GM12878 (cell line): Measurements from ENCODE around the gene RCN1. TPM values are rescaled to one million over a fixed set of nuclear protein-coding genes. Genes with fewer than 3 reads are reported as not detected.

Experiments used
- ATAC-seq: fragments of 200-7000 bp; cut with Tn5 transposase; 3 replicates; pipeline ENCODE4 v1.9.1; 2020; ENCODE audit warnings: mild to moderate bottlenecking, moderate library complexity
- BruUV-seq: library from RNA; stranded (reverse); fragments of 400-500 nt; replicated peaks from 2 replicates; lab custom pipeline; 2021; lab: Mats Ljungman, UMichigan
- CTCF ChIA-PET: fragments of 300-600 bp; sonication (Branson Sonifier 250); formaldehyde crosslinking; extraction: SDS; loops from one replicate; lab custom pipeline; 2021; ENCODE audit warnings: inconsistent platforms; lab: Yijun Ruan, JAX
- POLR2A ChIA-PET: fragments of 350-600 bp; formaldehyde crosslinking; extraction: SDS; loops from one replicate; lab custom pipeline; 2021; ENCODE audit warnings: inconsistent platforms; lab: Charles Lee
- RAD21 ChIA-PET: fragments of 300-600 bp; sonication (Branson Sonifier 250); formaldehyde crosslinking; loops from one replicate; lab custom pipeline; 2023; ENCODE audit warnings: antibody characterized with exemption; ENCODE audit not compliant: unreplicated experiment; lab: Charles Lee
- SMC1A ChIA-PET: fragments of 300-600 bp; sonication (Branson Sonifier 250); formaldehyde crosslinking; loops from one replicate; lab custom pipeline; 2023; ENCODE audit not compliant: unreplicated experiment, uncharacterized antibody; lab: Charles Lee
- DNase-seq: peaks from one replicate; pipeline ENCODE4 v3.0.0-alpha.2; 2011; ENCODE audit warnings: low read depth, low spot score
- FAIRE-seq: peaks from 3 replicates; lab custom pipeline; 2011; peaks lifted over from hg19 to GRCh38; lab: Jason Lieb, UNC
- H2AFZ ChIP-seq: 2 replicates; pipeline ENCODE4 v1.6.0; 2011; ENCODE audit warnings: low read depth, low read length, control low read depth; ENCODE audit not compliant: control insufficient read depth
- H3K27ac ChIP-seq: 2 replicates; pipeline ENCODE4 v1.5.1; 2011; ENCODE audit warnings: control low read depth; ENCODE audit not compliant: control insufficient read depth, insufficient read depth
- H3K27me3 ChIP-seq, 2 experiments: replicated peaks in 1 of 2; 2 replicates each; pipeline versions ENCODE4 v1.6.0 to v1.6.1; 2011; ENCODE audit warnings: low read length in 1 of 2; ENCODE audit not compliant: control insufficient read depth in 2 of 2, insufficient read depth in 2 of 2
- H3K36me3 ChIP-seq, 2 experiments: 2 replicates each; pipeline ENCODE4 v1.5.1; 2011; ENCODE audit warnings: low read length in 1 of 2; ENCODE audit not compliant: control insufficient read depth in 2 of 2, insufficient read depth in 2 of 2
- H3K4me1 ChIP-seq: 2 replicates; pipeline ENCODE4 v1.6.1; 2011; ENCODE audit warnings: mild to moderate bottlenecking, low read length, moderate library complexity, mixed read lengths; ENCODE audit not compliant: control insufficient read depth, insufficient read depth
- H3K4me2 ChIP-seq: 2 replicates; pipeline ENCODE4 v1.6.0; 2011; ENCODE audit warnings: control low read depth; ENCODE audit not compliant: control insufficient read depth, insufficient read depth
- H3K4me3 ChIP-seq: fragments of 200-600 bp; sonication (generic); 2 replicates; pipeline ENCODE4 v1.5.1; 2016
- H3K79me2 ChIP-seq: 2 replicates; pipeline ENCODE4 v1.6.0; 2011; ENCODE audit warnings: low read length; ENCODE audit not compliant: control insufficient read depth, insufficient read depth
- H3K9ac ChIP-seq: 2 replicates; pipeline ENCODE4 v1.8.0; 2011; ENCODE audit warnings: low read length, control low read depth, mixed read lengths; ENCODE audit not compliant: control insufficient read depth, insufficient read depth
- H3K9me3 ChIP-seq: replicated peaks from 3 replicates; pipeline ENCODE4 v1.5.1; 2011; ENCODE audit warnings: mild to moderate bottlenecking, low read length; ENCODE audit not compliant: control insufficient read depth, insufficient read depth
- H4K20me1 ChIP-seq: 2 replicates; pipeline ENCODE4 v1.6.0; 2011; ENCODE audit not compliant: control insufficient read depth, insufficient read depth
- ATF7 ChIP-seq: fragments of 450-650 bp; IDR thresholded peaks from 2 replicates; pipeline ENCODE4 v1.6.1; 2016; ENCODE audit warnings: low read depth, mild to moderate bottlenecking
- BCL11A ChIP-seq: IDR thresholded peaks from 2 replicates; pipeline ENCODE4 v1.6.1; 2011; ENCODE audit warnings: low read depth, low read length
- BCLAF1 ChIP-seq: fragments of 450-650 bp; IDR thresholded peaks from 2 replicates; pipeline ENCODE4 v1.6.1; 2017; ENCODE audit warnings: antibody characterized with exemption, mild to moderate bottlenecking, moderate library complexity
- CHD2 ChIP-seq: IDR thresholded peaks from 2 replicates; pipeline ENCODE4 v1.6.1; 2011; ENCODE audit warnings: low read depth, low read length, improper control_type of control experiment, borderline replicate concordance
- CHD4 ChIP-seq: fragments of 200-600 bp; sonication (generic); IDR thresholded peaks from 2 replicates; pipeline ENCODE4 v1.6.1; 2016; ENCODE audit warnings: mild to moderate bottlenecking
- CREB1 ChIP-seq: IDR thresholded peaks from 2 replicates; pipeline ENCODE4 v1.6.1; 2012; ENCODE audit warnings: low read depth, mild to moderate bottlenecking, inconsistent platforms
- IRF4 ChIP-seq: IDR thresholded peaks from 2 replicates; pipeline ENCODE4 v1.6.1; 2011; ENCODE audit warnings: low read depth, low read length
- MYB ChIP-seq: fragments of 150-350 bp; IDR thresholded peaks from 2 replicates; pipeline ENCODE4 v1.6.1; 2014; ENCODE audit warnings: mild to moderate bottlenecking, low read depth, low read length, borderline replicate concordance
- RB1 ChIP-seq: fragments of 450-650 bp; formaldehyde crosslinking; IDR thresholded peaks from 2 replicates; pipeline ENCODE4 v1.6.1; 2017; ENCODE audit warnings: mild to moderate bottlenecking, borderline replicate concordance
- REST ChIP-seq: IDR thresholded peaks from 2 replicates; pipeline ENCODE4 v1.6.1; 2012; ENCODE audit warnings: mild to moderate bottlenecking, low read depth, low read length
- RUNX3 ChIP-seq: IDR thresholded peaks from 2 replicates; pipeline ENCODE4 v1.6.1; 2012; ENCODE audit warnings: low read length, inconsistent platforms
- ZNF384 ChIP-seq: IDR thresholded peaks from 2 replicates; pipeline ENCODE4 v1.6.1; 2012; ENCODE audit warnings: low read depth, mild to moderate bottlenecking, low read length, improper control_type of control experiment, borderline replicate concordance
- WGBS: methylation state at CpG from one replicate; pipeline ENCODE4 v1.1.6; 2016; ENCODE audit warnings: low lambda C conversion rate; ENCODE audit not compliant: insufficient replicate concordance, insufficient coverage; ENCODE audit errors: missing lambda C conversion rate; 5-methylcytosine and 5-hydroxymethylcytosine counted together
- in situ Hi-C: fragments of 300-500 bp; cut with MboI; formaldehyde crosslinking; loops from 9 replicates; pipeline ENCODE4 v1.14.3; 2018; ENCODE audit warnings: mixed read lengths
- intact Hi-C: fragments of 100-400 bp; cut with micrococcal nuclease; formaldehyde crosslinking; loops from one replicate; pipeline ENCODE4 v1.14.2; 2022; ENCODE audit not compliant: unreplicated experiment
- polyA plus RNA-seq, 11 experiments: library from polyadenylated mRNA; depleted of rRNA in 4 of 11; unstranded in 6 of 11; stranded (reverse) in 5 of 11; fragments of >200 nt; fragmentation: Nextera tagmentation in 4 of 11; fragmentation: Illumina TruSeq in 1 of 11; extraction: Ambion mirVana in 4 of 11; extraction: Trizol in 1 of 11; gene quantifications; 1 replicate in 1 of 11; 2 replicates in 10 of 11; pipeline versions ENCODE4 v1.2.1 to v1.2.3, GENCODE V29; 2011 to 2016; ENCODE audit warnings: inconsistent platforms in 2 of 11, missing spikeins in 2 of 11, low read depth in 1 of 11
- total RNA-seq, 4 experiments: library from RNA; depleted of rRNA in 3 of 4; stranded (reverse); fragments of >200 nt in 3 of 4; fragmentation: Illumina TruSeq in 1 of 4; extraction: Trizol in 1 of 4; gene quantifications; 2 replicates each; pipeline versions ENCODE4 v1.2.1 to v1.2.3, GENCODE V29; 2013 to 2021
- TF ChIP-seq, protein P1 (sequence below): IDR thresholded peaks from 2 replicates; pipeline ENCODE4 v1.6.1; 2011; ENCODE audit warnings: borderline replicate concordance, low read depth, mild to moderate bottlenecking, moderate library complexity, low read length; ENCODE audit not compliant: insufficient read depth, poor library complexity, severe bottlenecking
- TF ChIP-seq, protein P2 (sequence below): IDR thresholded peaks from 2 replicates; pipeline ENCODE4 v1.6.1; 2012; ENCODE audit warnings: low read depth, low read length, improper control_type of control experiment

The RCN1 gene
- total and polyA plus RNA-seq, 10 of the 15 experiments (the other 5 are each of a cell fraction or from before 2014, with no cell fraction given), result 17.6 to 76.7 (median 56.4) TPM

GRCh38 chr11:32069361-32070058 lies 21.4 kb upstream of the RCN1 start:
- POLR2A ChIA-PET, result interaction anchor here (0.7 kb wide), 1 partner anchor 236 kb away, joined by 3 read pairs; no protein-coding TSS in a partner anchor
- Histone ChIP-seq H2AFZ (no peak overlapping the region), H3K9ac (no peak overlapping the region), H3K36me3 (no peaks in the 10 kb centered on the region), H3K4me3 (no peak overlapping the region), H4K20me1 (no peaks in the 10 kb centered on the region), H3K27ac (no peak overlapping the region), H3K27me3 (no peaks in the 10 kb centered on the region), H3K9me3 (no peaks in the 10 kb centered on the region), H3K4me2 (peak overlapping the region; percentile 20; the same call in 1 of the 2 replicates), H3K79me2 (no peaks in the 10 kb centered on the region), H3K4me1 (peaks cover 5% of the 10 kb centered on the region)
- CTCF ChIA-PET, result interaction anchor here (0.6 to 1.9 kb wide), 2 partner anchors 16 to 146 kb away, joined by 4 to 5 read pairs; no protein-coding TSS in a partner anchor
- DNase-seq, result no peak
- RAD21 ChIA-PET, result no interaction called here
- peak; percentile 87 for ATAC-seq
- BruUV-seq, result no TSS peak
- intact Hi-C loops, result no loop called here
- SMC1A ChIA-PET, result interaction anchor here (0.7 to 2.1 kb wide), 4 partner anchors 11 to 1926 kb away, joined by 3 to 5 read pairs (median 4); no protein-coding TSS in a partner anchor
- in situ Hi-C loops, result no loop called here
- WGBS, result 27% methylated on average over 6 of the region's 6 CpGs
- no peak for FAIRE-seq
- TF ChIP-seq CHD4, result no peak
- no peak for TF ChIP-seq RB1
- TF ChIP-seq MYB, result no peak
- TF ChIP-seq, protein P1, sequence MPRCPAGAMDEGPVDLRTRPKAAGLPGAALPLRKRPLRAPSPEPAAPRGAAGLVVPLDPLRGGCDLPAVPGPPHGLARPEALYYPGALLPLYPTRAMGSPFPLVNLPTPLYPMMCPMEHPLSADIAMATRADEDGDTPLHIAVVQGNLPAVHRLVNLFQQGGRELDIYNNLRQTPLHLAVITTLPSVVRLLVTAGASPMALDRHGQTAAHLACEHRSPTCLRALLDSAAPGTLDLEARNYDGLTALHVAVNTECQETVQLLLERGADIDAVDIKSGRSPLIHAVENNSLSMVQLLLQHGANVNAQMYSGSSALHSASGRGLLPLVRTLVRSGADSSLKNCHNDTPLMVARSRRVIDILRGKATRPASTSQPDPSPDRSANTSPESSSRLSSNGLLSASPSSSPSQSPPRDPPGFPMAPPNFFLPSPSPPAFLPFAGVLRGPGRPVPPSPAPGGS, result no peak
- TF ChIP-seq BCL11A, result no peak
- 0 out of 2 replicates have a peak, but pooled peaks have one; percentile 24 for TF ChIP-seq CREB1
- 0 out of 2 replicates have a peak, but pooled peaks have one; percentile 28 for TF ChIP-seq ATF7
- TF ChIP-seq ZNF384, result peak; percentile 93
- no peak for TF ChIP-seq CHD2
- TF ChIP-seq REST, result no peak
- TF ChIP-seq BCLAF1, result no peak
- 0 out of 2 replicates have a peak, but pooled peaks have one; percentile 53 for TF ChIP-seq IRF4
- TF ChIP-seq, protein P2, sequence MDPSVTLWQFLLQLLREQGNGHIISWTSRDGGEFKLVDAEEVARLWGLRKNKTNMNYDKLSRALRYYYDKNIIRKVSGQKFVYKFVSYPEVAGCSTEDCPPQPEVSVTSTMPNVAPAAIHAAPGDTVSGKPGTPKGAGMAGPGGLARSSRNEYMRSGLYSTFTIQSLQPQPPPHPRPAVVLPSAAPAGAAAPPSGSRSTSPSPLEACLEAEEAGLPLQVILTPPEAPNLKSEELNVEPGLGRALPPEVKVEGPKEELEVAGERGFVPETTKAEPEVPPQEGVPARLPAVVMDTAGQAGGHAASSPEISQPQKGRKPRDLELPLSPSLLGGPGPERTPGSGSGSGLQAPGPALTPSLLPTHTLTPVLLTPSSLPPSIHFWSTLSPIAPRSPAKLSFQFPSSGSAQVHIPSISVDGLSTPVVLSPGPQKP, result no peak
- TF ChIP-seq RUNX3, result peak; percentile 61
